Transverse colon (tissue), 4 donors: ENCODE data around the gene KCTD19. TPM values are rescaled to one million over a fixed set of nuclear protein-coding genes. Genes with fewer than 3 reads are reported as not detected.

ENCODE experiments used
- DNase-seq: peaks from one replicate; pipeline ENCODE4 v3.0.0-alpha.2; 2019
- H3K27ac ChIP-seq, 4 donors: fragments of 200-600 bp; sonication (generic); 2 replicates each; pipeline ENCODE4 v1.5.1; 2016 to 2018; ENCODE audit warnings: inconsistent platforms in 4 of 4
- H3K27me3 ChIP-seq: fragments of 200-600 bp; sonication (generic); 2 replicates; pipeline ENCODE4 v1.5.1; 2017; ENCODE audit warnings: inconsistent platforms
- H3K36me3 ChIP-seq, 4 donors: fragments of 200-600 bp; sonication (generic); 2 replicates each; pipeline ENCODE4 v1.5.1; 2017 to 2019; ENCODE audit warnings: inconsistent platforms in 4 of 4
- H3K4me1 ChIP-seq, 4 donors: fragments of 200-600 bp; sonication (generic); 2 replicates each; pipeline ENCODE4 v1.5.1; 2017 to 2020; ENCODE audit warnings: inconsistent platforms in 4 of 4
- H3K4me3 ChIP-seq, 4 donors: fragments of 200-600 bp; sonication (generic); 1 replicate in 1 of 4; 2 replicates in 3 of 4; pipeline versions ENCODE4 v1.5.1 to v1.6.1; 2017 to 2019; ENCODE audit warnings: inconsistent platforms in 4 of 4
- H3K9me3 ChIP-seq, 2 donors: fragments of 200-600 bp; sonication (generic); 2 replicates each; pipeline ENCODE4 v1.5.1; 2017 to 2019; ENCODE audit warnings: inconsistent platforms in 2 of 2
- EP300 ChIP-seq: sonication (generic); formaldehyde crosslinking; IDR thresholded peaks from one replicate; pipeline ENCODE4 v1.6.1; 2017; ENCODE audit warnings: antibody characterized with exemption, low read depth
- POLR2A ChIP-seq: fragments of 450-650 bp; IDR thresholded peaks from one replicate; pipeline ENCODE4 v1.6.1; 2016; ENCODE audit warnings: antibody characterized with exemption, mild to moderate bottlenecking, moderate library complexity
- POLR2AphosphoS5 ChIP-seq, 3 donors: sonication (generic); formaldehyde crosslinking; IDR thresholded peaks; one replicate each; pipeline ENCODE4 v1.6.1; 2016; ENCODE audit warnings: antibody characterized with exemption in 3 of 3
- WGBS, 2 donors: methylation state at CpG; one replicate each; pipeline ENCODE4 v1.1.5; 2018; ENCODE audit warnings: low coverage in 1 of 2; 5-methylcytosine and 5-hydroxymethylcytosine counted together
- in situ Hi-C, 4 donors: fragments of 200-750 bp; cut with MboI; loops; one replicate each; pipeline versions ENCODE4 v1.15.0 to v1.15.1; 2017; ENCODE audit warnings: low sequenced_read_pairs in 3 of 4, low pct_ligation_motif_present in 1 of 4, low pct_unique_long_range_greater_than_20kb in 1 of 4
- intact Hi-C: fragments of 100-400 bp; cut with DNase I; formaldehyde crosslinking; loops from one replicate; pipeline ENCODE4 v1.15.1; 2023; ENCODE audit warnings: low total_unique reads
- total RNA-seq, 4 donors: library from RNA; depleted of rRNA; stranded (reverse); fragments of >200 nt; gene quantifications; one replicate each; pipeline ENCODE4 v1.1.0, GENCODE V29; 2016
- TF ChIP-seq, protein P1 (sequence below), 5 experiments: fragments of 200-600 bp in 3 of 5; fragments of 450-650 bp in 2 of 5; sonication (generic) in 3 of 5; IDR thresholded peaks; 1 replicate in 2 of 5; 2 replicates in 3 of 5; pipeline ENCODE4 v1.5.1; 2016 to 2017; ENCODE audit warnings: antibody characterized with exemption in 5 of 5, inconsistent platforms in 3 of 5, mild to moderate bottlenecking in 2 of 5, moderate library complexity in 1 of 5

KCTD19 gene
- total RNA-seq, 4 donors from 2014 or later, result not detected

DNA sequence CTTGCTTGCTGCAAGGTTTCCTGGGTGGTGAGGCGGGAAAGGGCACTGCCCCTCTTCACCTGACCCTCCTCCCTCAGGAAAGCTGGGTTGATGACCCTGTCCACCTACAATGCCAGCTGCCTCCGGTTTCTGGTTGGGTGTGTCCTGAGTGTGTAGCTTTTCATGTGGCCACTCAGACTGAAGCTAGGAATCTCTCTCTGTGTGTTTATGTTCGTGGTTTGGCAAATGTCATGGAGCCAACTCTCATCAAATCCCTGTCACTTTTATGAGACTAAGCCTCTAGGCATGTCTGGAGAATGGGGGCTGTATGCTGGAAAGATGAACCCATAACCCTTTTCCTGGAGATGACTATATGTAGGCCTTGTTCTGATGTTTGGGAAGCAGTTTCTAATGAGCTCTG, 30.1 kb downstream of the KCTD19 start:
- H3K9me3 ChIP-seq, result no peaks in the 10 kb centered on the region
- intact Hi-C loops, result no loop called here
- TF ChIP-seq POLR2AphosphoS5 (IDR thresholded peaks at IDR 0.05) (no peak), EP300 (no peak), POLR2A (no peak)
- TF ChIP-seq, protein P1, sequence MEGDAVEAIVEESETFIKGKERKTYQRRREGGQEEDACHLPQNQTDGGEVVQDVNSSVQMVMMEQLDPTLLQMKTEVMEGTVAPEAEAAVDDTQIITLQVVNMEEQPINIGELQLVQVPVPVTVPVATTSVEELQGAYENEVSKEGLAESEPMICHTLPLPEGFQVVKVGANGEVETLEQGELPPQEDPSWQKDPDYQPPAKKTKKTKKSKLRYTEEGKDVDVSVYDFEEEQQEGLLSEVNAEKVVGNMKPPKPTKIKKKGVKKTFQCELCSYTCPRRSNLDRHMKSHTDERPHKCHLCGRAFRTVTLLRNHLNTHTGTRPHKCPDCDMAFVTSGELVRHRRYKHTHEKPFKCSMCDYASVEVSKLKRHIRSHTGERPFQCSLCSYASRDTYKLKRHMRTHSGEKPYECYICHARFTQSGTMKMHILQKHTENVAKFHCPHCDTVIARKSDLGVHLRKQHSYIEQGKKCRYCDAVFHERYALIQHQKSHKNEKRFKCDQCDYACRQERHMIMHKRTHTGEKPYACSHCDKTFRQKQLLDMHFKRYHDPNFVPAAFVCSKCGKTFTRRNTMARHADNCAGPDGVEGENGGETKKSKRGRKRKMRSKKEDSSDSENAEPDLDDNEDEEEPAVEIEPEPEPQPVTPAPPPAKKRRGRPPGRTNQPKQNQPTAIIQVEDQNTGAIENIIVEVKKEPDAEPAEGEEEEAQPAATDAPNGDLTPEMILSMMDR (IDR thresholded peaks at IDR 0.05), result no peak

DNA sequence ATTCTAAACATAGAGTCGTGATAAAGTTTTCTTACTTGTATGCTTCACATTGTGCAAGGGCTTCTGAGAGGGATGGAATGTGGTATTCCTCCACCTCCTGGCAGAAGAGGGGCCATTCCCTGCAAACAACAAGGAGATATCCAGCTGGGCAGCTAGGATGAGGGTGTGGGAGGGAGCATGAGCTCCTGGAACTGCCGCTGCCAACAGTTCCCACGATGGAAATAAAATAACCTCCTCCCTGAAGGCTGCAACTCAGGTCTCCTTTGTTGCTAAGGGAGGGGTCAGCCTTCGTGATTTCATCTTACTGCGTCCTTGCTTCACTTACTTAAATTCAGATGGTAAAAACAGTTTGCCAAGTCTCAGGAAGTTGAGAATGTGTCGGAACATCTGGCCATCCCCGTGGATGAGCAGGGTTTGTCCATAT, 31.6 kb downstream of the KCTD19 start:
- Histone ChIP-seq H3K4me3 (no peak overlapping the region), H3K9me3 (no peaks in the 10 kb centered on the region), H3K27me3 (no peaks in the 10 kb centered on the region), H3K27ac (no peak overlapping the region), H3K4me1 (no peaks in the 10 kb centered on the region), H3K36me3 (no peaks in the 10 kb centered on the region)
- intact Hi-C loops, result no loop called here
- in situ Hi-C loops, result loop anchor here in 1 of 4 donors (25.0 kb wide), 1 partner anchor 92 kb away; the partner anchor contains the start of gene TPPP3
- WGBS, 2 donors, result 68 to 77% methylated on average over 3 to 7 of the region's 7 CpGs
- TF ChIP-seq EP300 (no peak), POLR2A (no peak), POLR2AphosphoS5 (IDR thresholded peaks at IDR 0.05) (no peak)
- TF ChIP-seq, protein P1 (IDR thresholded peaks at IDR 0.05), result no peak
- no peak for DNase-seq

More for the DNA sequence above, 30.1 kb downstream of the KCTD19 start:
- in situ Hi-C loops, result loop anchor here in 1 of 4 donors (25.0 kb wide), 1 partner anchor 91 kb away; the partner anchor contains the start of gene TPPP3
- Histone ChIP-seq H3K4me3 (no peak overlapping the region), H3K36me3 (no peaks in the 10 kb centered on the region), H3K27me3 (no peaks in the 10 kb centered on the region), H3K27ac (no peak overlapping the region), H3K4me1 (no peaks in the 10 kb centered on the region)
- no peak for DNase-seq
- WGBS, 2 donors, result 37% methylated on average over 3 of the region's 3 CpGs; no CpG with 5 or more reads in 1 of the 2 donors

DNA sequence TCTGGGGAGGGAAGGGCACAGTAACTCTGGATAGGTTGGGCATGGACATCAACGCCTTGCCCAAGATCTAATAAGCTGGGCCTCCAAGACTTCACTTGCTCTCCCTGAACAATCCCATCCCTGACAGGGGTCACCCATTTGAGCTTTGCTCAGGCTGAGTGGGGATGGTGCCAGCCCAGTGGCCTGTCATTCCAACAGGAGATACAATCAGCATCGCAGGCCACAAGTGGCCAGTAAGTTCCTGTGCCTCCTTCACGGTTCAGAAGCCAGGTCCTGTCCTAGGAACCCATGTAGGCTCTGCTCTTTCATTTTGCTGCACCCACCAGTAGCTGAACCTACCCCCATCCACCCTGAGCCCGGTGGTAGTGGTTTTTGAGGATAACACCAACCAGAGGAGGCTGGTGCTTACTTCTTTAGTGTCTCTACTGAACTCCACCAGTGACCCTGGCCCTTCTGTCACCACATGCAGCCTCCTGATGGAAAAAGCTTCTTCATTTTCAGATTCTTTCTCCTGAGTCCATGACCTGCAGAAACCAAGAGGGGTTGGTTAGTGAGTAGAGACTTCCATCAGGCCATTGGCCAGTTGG, 32.3 kb downstream of the KCTD19 start:
- H3K27me3 ChIP-seq, result no peaks in the 10 kb centered on the region
- no peak for TF ChIP-seq EP300
- TF ChIP-seq, protein P1 (IDR thresholded peaks at IDR 0.05), result no peak
- no peak for TF ChIP-seq POLR2AphosphoS5 (IDR thresholded peaks at IDR 0.05)
- no peak for TF ChIP-seq POLR2A
- no peaks in the 10 kb centered on the region for H3K36me3 ChIP-seq
- DNase-seq, result no peak
- H3K27ac ChIP-seq, result no peak overlapping the region
- H3K4me1 ChIP-seq, result no peaks in the 10 kb centered on the region
- no peak overlapping the region for H3K4me3 ChIP-seq
- WGBS, 2 donors, result 92% methylated on average over 4 of the region's 4 CpGs; no CpG with 5 or more reads in 1 of the 2 donors
- in situ Hi-C loops, result loop anchor here in 1 of 4 donors (25.0 kb wide), 1 partner anchor 93 kb away; the partner anchor contains the start of gene TPPP3
- H3K9me3 ChIP-seq, result no peaks in the 10 kb centered on the region
- intact Hi-C loops, result no loop called here

DNA sequence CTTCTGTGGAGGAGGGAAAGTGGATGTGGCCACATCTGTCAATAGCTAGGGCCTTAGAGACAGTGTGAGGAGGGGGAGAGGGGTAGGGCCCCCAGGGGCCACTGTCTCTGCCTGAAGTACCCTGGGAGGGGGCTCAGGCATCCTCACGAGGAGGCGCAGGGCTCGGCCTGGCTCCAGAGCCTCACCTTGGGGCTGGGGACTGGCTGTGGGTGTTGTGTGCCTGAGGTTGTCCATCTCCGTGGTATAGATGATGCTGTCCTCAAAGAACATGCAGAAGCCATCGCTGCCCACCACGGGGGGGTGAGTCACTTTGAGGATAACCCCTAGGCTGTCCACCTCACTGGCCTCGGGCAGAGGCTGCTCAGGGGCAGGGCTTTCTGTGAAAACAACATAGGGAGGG, 35.1 kb downstream of the KCTD19 start:
- intact Hi-C loops (no loop called here), in situ Hi-C loops (loop anchor here in 1 of 4 donors (25.0 kb wide), 1 partner anchor 96 kb away; the partner anchor contains the start of gene TPPP3)
- Histone ChIP-seq H3K27me3 (no peaks in the 10 kb centered on the region), H3K36me3 (no peaks in the 10 kb centered on the region), H3K4me3 (no peak overlapping the region), H3K9me3 (no peaks in the 10 kb centered on the region), H3K27ac (no peak overlapping the region), H3K4me1 (no peaks in the 10 kb centered on the region)
- no peak for DNase-seq
- WGBS, 2 donors, result 85 to 100% methylated on average over 3 to 7 of the region's 7 CpGs
- no peak for TF ChIP-seq POLR2AphosphoS5 (IDR thresholded peaks at IDR 0.05)
- TF ChIP-seq, protein P1 (IDR thresholded peaks at IDR 0.05), result no peak
- no peak for TF ChIP-seq EP300
- no peak for TF ChIP-seq POLR2A
